Smooth muscle cell (in vitro differentiated cells): ENCODE data around the gene CALD1. TPM values are rescaled to one million over a fixed set of nuclear protein-coding genes. Genes with fewer than 3 reads are reported as not detected.
A peak's percentile ranks its signal among the peaks of the same experiment; 100 is the strongest.

Source experiments
- DNase-seq: peaks from one replicate; lab custom pipeline; 2025; ENCODE audit not compliant: unreplicated experiment; lab: John Stamatoyannopoulos, UW
- H2AFZ ChIP-seq: fragments of 200-600 bp; sonication (generic); 2 replicates; pipeline ENCODE4 v1.6.0; 2016; ENCODE audit warnings: antibody characterized with exemption, low read depth, mild to moderate bottlenecking
- H3F3A ChIP-seq: fragments of 200-600 bp; sonication (generic); 2 replicates; pipeline ENCODE4 v1.6.0; 2017; ENCODE audit warnings: antibody characterized with exemption, low read depth
- H3K27ac ChIP-seq: fragments of 200-600 bp; sonication (generic); 2 replicates; pipeline ENCODE4 v1.5.1; 2016; ENCODE audit warnings: low read depth, mild to moderate bottlenecking
- H3K27me3 ChIP-seq: fragments of 200-600 bp; sonication (generic); 2 replicates; pipeline ENCODE4 v1.6.1; 2016; ENCODE audit warnings: low read depth, mild to moderate bottlenecking
- H3K36me3 ChIP-seq: fragments of 200-600 bp; sonication (generic); 2 replicates; pipeline ENCODE4 v1.5.1; 2016; ENCODE audit warnings: low read depth
- H3K4me1 ChIP-seq: fragments of 200-600 bp; sonication (generic); 2 replicates; pipeline ENCODE4 v1.5.1; 2016; ENCODE audit warnings: low read depth
- H3K4me2 ChIP-seq: fragments of 200-600 bp; sonication (generic); 2 replicates; pipeline ENCODE4 v1.6.0; 2016; ENCODE audit warnings: mild to moderate bottlenecking
- H3K4me3 ChIP-seq: fragments of 200-600 bp; sonication (generic); 2 replicates; pipeline ENCODE4 v1.5.1; 2016; ENCODE audit warnings: mild to moderate bottlenecking
- H3K79me2 ChIP-seq: fragments of 200-600 bp; sonication (generic); 2 replicates; pipeline ENCODE4 v1.6.0; 2016; ENCODE audit warnings: low read depth, mild to moderate bottlenecking
- H3K9ac ChIP-seq: fragments of 200-600 bp; sonication (generic); 2 replicates; pipeline ENCODE4 v1.6.0; 2016; ENCODE audit warnings: low read depth
- H3K9me3 ChIP-seq: fragments of 200-600 bp; sonication (generic); replicated peaks from 2 replicates; pipeline ENCODE4 v1.5.1; 2016; ENCODE audit warnings: low read depth
- H4K20me1 ChIP-seq: fragments of 200-600 bp; sonication (generic); 2 replicates; pipeline ENCODE4 v1.6.0; 2016; ENCODE audit warnings: low read depth
- CTCF ChIP-seq: fragments of 200-600 bp; sonication (generic); IDR thresholded peaks from 2 replicates; pipeline ENCODE4 v1.5.1; 2017; ENCODE audit warnings: borderline replicate concordance, mild to moderate bottlenecking, antibody characterized with exemption; ENCODE audit not compliant: insufficient read depth, poor library complexity, severe bottlenecking
- WGBS: methylation state at CpG from one replicate; pipeline ENCODE4 v1.1.7; 2016; ENCODE audit warnings: low lambda C conversion rate; 5-methylcytosine and 5-hydroxymethylcytosine counted together
- polyA plus RNA-seq: library from polyadenylated mRNA; unstranded; fragments of >200 nt; fragmentation: Nextera tagmentation; extraction: Ambion mirVana; gene quantifications from 2 replicates; pipeline ENCODE4 v1.2.1, GENCODE V29; 2016
- total RNA-seq: library from RNA; depleted of rRNA; stranded (reverse); fragments of >200 nt; gene quantifications from 2 replicates; pipeline ENCODE4 v1.2.3, GENCODE V29; 2014

The CALD1 gene
- total and polyA plus RNA-seq, 2 experiments from 2014 or later = 948 to 1,552 TPM

DNA sequence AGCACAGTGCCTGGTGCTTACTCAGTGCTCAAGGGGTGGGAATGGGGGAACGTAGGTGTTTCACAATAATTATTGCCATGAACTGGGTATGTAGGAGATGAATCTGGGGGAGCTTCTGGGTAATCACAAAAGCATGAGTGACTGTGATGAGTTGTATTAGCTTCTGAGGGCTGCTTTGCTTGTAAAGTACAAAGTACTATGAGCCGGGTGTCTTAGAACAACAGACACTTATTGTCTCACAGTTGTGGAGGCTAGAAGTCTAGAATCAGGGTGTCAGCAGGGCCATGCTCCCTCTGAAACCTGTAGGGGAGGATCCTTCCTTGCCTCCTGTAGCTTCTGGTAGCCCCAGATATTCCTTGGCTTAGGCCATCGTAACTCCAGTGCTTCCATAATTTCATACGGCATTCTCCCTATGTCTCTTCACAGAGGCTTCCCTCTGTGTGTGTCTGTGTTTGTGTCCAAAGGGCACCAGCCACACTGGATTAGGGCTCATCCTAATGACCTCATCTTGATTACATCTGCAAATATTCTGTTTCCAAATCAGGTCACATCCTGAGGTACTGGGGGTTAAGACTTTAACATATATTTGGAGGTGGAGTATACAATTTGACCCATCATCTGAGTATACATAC, 122.1 kb downstream of the CALD1 start:
- H3K4me3 ChIP-seq = no peak overlapping the region
- H3K4me1 ChIP-seq = peaks cover 49% of the 10 kb centered on the region
- H3K79me2 ChIP-seq = peaks cover 94% of the 10 kb centered on the region
- no peak overlapping the region for H3K9ac ChIP-seq
- DNase-seq = no peak
- H4K20me1 ChIP-seq = peaks cover 97% of the 10 kb centered on the region
- H3K4me2 ChIP-seq = peak overlapping the region; percentile 63
- H3K27ac ChIP-seq = peak overlapping the region; percentile 96
- no peaks in the 10 kb centered on the region for H3K36me3 ChIP-seq
- 46% methylated on average over 4 of the region's 4 CpGs for WGBS
- no peaks in the 10 kb centered on the region for H3K27me3 ChIP-seq
- peaks cover 55% of the 10 kb centered on the region for H3F3A ChIP-seq
- no peak for TF ChIP-seq CTCF
- no peak overlapping the region for H2AFZ ChIP-seq
- no peaks in the 10 kb centered on the region for H3K9me3 ChIP-seq

- no peaks in the 10 kb centered on the region for H3K36me3 ChIP-seq
- peaks cover 60% of the 10 kb centered on the region for H3F3A ChIP-seq
- no peak for DNase-seq
- no peaks in the 10 kb centered on the region for H3K9me3 ChIP-seq
- no peak overlapping the region for H3K4me2 ChIP-seq
- H3K9ac ChIP-seq = no peak overlapping the region
- no peak overlapping the region for H2AFZ ChIP-seq
- 84% methylated on average over 2 of the region's 2 CpGs for WGBS
- no peak for TF ChIP-seq CTCF
- H3K4me3 ChIP-seq = no peak overlapping the region
- peaks cover 97% of the 10 kb centered on the region for H4K20me1 ChIP-seq
- H3K4me1 ChIP-seq = peaks cover 49% of the 10 kb centered on the region
- peak overlapping the region; percentile 96 for H3K27ac ChIP-seq
- no peaks in the 10 kb centered on the region for H3K27me3 ChIP-seq
- H3K79me2 ChIP-seq = peaks cover 94% of the 10 kb centered on the region
Observed at GRCh38 chr7:134902058-134902457, 122.6 kb downstream of the CALD1 start.

DNA sequence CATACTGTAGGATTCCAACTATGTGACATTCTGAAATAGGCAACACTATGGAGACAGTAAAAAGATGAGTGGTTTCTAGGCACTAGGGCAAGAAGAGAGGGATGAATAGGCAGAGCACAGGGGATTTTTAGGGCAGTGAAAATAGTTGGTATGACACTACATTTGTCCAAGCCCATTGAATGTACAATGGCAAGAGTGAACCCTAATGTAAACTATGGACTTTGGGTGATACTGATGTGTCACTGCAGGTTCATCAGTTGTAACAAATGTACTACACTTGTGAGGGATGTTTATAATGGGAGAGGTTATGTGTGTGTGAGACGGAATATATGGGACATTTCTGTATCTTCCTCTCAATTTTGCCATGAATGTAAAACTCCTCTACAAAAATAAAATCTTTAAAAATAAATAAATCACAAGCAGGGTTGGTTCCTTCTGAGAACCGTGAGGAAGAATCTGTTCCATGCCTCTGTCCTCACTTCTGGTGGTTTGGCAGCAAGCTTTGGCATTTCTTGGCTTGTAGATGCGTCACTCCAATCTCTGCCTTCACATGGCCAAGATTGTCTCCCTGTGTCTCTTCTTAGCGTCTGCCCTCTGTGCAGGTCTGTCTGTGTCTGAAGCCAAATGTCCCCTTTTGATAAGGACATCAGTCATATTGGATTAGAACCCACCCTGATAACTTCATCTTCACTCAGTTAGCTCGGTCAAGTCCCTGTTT, 123.8 kb downstream of the CALD1 start:
- Histone ChIP-seq H3F3A (peaks cover 60% of the 10 kb centered on the region), H3K9me3 (no peaks in the 10 kb centered on the region), H3K4me1 (peaks cover 50% of the 10 kb centered on the region), H3K4me3 (no peak overlapping the region), H3K27ac (peak overlapping the region; percentile 96), H2AFZ (no peak overlapping the region), H4K20me1 (peaks cover 95% of the 10 kb centered on the region), H3K27me3 (no peaks in the 10 kb centered on the region), H3K4me2 (peak overlapping the region; percentile 28), H3K36me3 (no peaks in the 10 kb centered on the region), H3K9ac (no peak overlapping the region), H3K79me2 (peaks cover 94% of the 10 kb centered on the region)
- no peak for DNase-seq
- TF ChIP-seq CTCF = no peak
- WGBS = 76% methylated on average over 5 of the region's 5 CpGs
